NCI-H128 (cell line): ENCODE measurements around the gene PPP1R3D.

Experiments used
- DNase-seq: peaks from one replicate; lab custom pipeline; 2025; ENCODE audit not compliant: unreplicated experiment; lab: John Stamatoyannopoulos, UW

Gene PPP1R3D

GRCh38 chr20:59948828-59949720, 9.0 kb upstream of the PPP1R3D start:
- DNase-seq = no peak

- no peak for DNase-seq
Observed at GRCh38 chr20:59948212-59948611, 8.1 kb upstream of the PPP1R3D start.

GRCh38 chr20:59947376-59947775, 7.3 kb upstream of the PPP1R3D start:
- DNase-seq = no peak

GRCh38 chr20:59945731-59946130, 5.6 kb upstream of the PPP1R3D start:
- DNase-seq = no peak

GRCh38 chr20:59945175-59945574, 5.1 kb upstream of the PPP1R3D start:
- no peak for DNase-seq

- no peak for DNase-seq
Observed at GRCh38 chr20:59944726-59945125, 4.6 kb upstream of the PPP1R3D start.

- DNase-seq = no peak
Observed at GRCh38 chr20:59942245-59942644, 2.1 kb upstream of the PPP1R3D start.

GRCh38 chr20:59940956-59941294, 820 bp upstream of the PPP1R3D start:
- DNase-seq = no peak

GRCh38 chr20:59939879-59940128, 301 bp downstream of the PPP1R3D start:
- no peak for DNase-seq

GRCh38 chr20:59939052-59939878, 840 bp downstream of the PPP1R3D start:
- no peak for DNase-seq

- DNase-seq = no peak
Observed at GRCh38 chr20:59938696-59939051, 1.4 kb downstream of the PPP1R3D start.

GRCh38 chr20:59938221-59938620, 1.9 kb downstream of the PPP1R3D start:
- no peak for DNase-seq

- no peak for DNase-seq
Observed at GRCh38 chr20:59937150-59937549, 3.0 kb downstream of the PPP1R3D start.

- DNase-seq = no peak
Observed at GRCh38 chr20:59936409-59936808, 3.7 kb downstream of the PPP1R3D start.

- DNase-seq = no peak
Observed at GRCh38 chr20:59935457-59936185, 4.5 kb downstream of the PPP1R3D start.

GRCh38 chr20:59933849-59934585, 6.1 kb downstream of the PPP1R3D start:
- DNase-seq = no peak

- DNase-seq = no peak
Observed at GRCh38 chr20:59933296-59933848, 6.7 kb downstream of the PPP1R3D start, which contains the start of gene SYCP2. SYCP2 (minus strand) TSS chr20:59933637; CDS start chr20:59922413, 11,224 bp downstream.

GRCh38 chr20:59932616-59933295, 7.3 kb downstream of the PPP1R3D start:
- DNase-seq = no peak

GRCh38 chr20:59931511-59932312, 8.4 kb downstream of the PPP1R3D start:
- no peak for DNase-seq
